G401.6 (cell line): Measurements from ENCODE around the gene PSEN2.
"Not testable (repeated sequence)": the region's sequence is repeated elsewhere in the genome, so short reads cannot be mapped to it uniquely, and the experiment has no call there.

Experiments used
- FAIRE-seq: peaks from 2 replicates; lab custom pipeline; 2012; peaks lifted over from hg19 to GRCh38; lab: Jason Lieb, UNC

PSEN2 gene

GRCh38 chr1:226919587-226919986 is 49.2 kb downstream of the PSEN2 start:
- FAIRE-seq = no peak

DNA sequence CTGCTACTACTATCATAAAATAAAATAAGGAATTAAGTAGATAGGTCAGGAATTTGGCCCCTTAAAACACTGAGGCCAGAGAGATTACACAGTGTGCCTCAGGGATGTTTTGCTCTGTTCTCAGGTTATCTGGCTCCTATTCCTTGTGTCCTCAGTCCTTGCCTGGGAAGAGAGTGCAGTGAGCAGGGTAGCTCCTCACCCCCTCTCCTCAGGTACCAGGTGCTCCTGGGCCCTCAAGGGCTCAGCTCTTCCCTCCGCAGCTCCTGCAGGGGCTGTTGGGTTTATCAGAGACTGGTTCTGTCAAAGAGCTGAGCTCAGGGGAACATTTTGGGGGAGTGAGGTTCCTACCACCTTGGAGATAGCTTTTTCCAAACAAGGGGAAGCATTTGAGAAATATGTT is 49.6 kb downstream of the PSEN2 start:
- FAIRE-seq = no peak

- FAIRE-seq = no peak
These were observed 50.1 kb downstream of the PSEN2 start for GRCh38 chr1:226920446-226920894.

DNA sequence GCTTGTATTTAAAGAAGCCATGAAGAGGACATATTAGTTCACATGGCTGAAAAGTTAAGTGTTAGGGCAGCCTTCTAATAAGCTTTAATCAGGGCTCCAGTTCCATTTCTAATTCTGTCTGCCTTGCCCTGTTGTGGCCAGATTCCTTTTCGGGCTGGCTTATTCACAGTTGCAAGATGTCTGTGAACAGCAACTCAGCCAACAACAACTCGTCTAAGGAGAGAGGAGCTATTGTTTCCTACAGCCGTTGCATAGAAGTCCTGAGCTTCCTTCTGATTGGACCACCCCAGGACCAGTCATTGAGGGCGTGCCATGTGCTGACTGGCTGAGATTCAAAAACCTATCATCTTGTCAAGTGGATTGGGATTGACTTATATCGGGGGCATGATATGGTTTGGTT is 51.1 kb downstream of the PSEN2 start:
- no peak for FAIRE-seq

- FAIRE-seq = not testable (repeated sequence)
These were observed 59.1 kb downstream of the PSEN2 start for GRCh38 chr1:226929260-226930111.

- no peak for FAIRE-seq
These were observed 64.2 kb downstream of the PSEN2 start for GRCh38 chr1:226934483-226935237.

DNA sequence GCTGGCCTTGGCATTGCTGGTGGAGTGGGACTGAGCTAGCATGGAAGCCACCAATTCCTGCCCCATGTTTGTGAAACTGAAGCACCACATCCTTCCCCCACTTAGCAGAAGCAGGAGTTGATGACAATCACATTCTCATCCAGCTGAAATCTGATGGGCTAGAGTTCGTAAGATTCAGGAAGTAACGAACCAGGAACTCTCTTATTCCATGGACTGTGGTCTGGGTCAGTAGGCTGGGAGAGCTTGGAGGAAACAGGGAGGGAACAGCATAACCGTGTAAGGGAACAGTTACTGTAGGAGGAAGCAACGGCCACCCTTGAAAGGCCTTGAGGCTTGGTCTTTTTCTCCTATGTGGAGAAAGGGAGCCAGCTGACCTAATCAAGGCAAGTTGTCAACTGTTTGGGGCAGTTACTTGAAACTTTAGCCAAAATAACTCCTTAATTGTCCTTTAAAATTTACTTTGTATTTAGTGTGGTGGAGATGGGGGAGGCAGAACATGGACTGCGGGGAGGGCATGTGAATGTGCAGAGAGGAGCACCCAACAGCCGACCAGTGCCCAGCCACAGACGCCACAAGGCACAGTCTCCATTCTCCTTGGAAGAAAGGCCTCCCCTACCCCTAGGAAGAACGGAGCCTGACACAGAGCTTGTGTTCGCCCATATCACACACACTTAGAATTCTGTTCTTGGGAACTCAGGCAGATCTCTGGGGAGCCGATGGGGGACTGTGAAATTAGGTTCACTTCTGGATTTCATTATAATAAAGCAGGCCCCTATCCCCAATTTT is 67.7 kb downstream of the PSEN2 start:
- no peak for FAIRE-seq

DNA sequence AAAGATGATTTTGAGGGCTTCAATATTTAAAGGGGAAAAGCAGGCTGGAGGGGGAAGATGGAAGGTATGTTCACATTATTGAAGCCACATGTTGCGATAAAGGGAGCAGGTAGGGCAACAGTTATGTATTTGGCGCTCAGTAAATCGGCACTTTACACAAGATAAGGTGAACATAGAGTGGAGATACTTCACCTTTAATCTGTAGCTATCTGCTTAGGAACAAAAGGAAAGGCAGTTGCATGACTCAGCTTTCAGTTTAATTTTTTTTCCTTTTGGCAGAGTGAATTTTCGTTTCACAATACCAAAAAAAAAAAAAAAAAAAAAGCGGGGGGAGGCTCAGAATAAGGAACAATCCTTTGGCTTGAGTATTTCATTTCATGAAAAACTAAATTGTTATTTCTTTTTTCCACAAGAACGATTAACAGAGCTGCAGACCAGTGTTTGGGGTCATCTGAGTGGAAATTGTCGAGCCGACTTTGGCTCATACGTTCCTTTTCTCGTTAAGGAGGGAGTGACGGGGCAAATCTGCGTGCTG is 68.6 kb downstream of the PSEN2 start:
- no peak for FAIRE-seq

DNA sequence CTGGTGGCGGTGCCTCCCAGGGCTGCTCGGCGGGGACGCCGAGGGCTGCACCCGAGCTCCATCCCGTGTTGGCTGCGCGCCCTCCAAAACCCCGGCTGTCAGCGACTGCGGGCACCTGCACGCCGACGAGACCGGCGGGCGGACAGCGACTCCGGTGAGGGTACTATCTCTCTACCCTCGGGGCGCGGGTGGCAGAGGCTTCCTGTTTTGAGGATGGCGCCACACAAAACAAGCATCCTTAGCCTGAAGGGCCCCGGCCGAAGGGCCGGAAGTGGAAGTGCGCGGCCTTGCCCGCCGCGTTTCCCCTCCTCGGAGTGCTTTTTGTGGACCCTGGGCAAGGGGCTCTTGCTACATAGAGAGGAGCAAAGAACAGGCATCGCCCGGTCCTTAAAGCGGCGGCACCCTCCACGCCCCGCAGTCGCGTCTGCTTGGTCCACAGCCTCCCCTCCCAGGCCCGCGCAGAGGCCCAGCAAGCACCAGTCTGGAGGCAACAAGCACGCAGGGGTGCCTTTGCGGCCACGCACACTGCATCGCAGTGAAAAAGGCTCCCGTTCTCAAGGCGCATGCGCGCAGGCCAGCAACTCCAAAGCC is 69.1 kb downstream of the PSEN2 start:
- FAIRE-seq = no peak

GRCh38 chr1:226940029-226940805 is 69.8 kb downstream of the PSEN2 start, which contains the start of gene COQ8A:
COQ8A (plus strand) TSS chr1:226940294; CDS start chr1:226961386, 21,092 bp downstream.
- peak; percentile 96 for FAIRE-seq

DNA sequence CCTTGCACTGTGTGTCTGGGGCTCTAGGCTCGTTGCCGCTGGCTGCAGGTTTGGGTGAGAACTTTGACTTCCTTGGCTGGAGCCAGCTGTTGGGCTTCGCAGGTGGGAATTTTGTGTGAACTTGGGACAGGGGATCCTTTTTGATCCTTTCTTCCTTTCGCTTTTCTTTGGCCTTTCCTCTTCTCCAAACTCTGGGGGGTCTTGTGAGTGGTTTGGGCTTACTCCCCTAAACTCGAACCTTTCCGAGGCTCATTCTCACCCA is 70.3 kb downstream of the PSEN2 start:
- no peak for FAIRE-seq

DNA sequence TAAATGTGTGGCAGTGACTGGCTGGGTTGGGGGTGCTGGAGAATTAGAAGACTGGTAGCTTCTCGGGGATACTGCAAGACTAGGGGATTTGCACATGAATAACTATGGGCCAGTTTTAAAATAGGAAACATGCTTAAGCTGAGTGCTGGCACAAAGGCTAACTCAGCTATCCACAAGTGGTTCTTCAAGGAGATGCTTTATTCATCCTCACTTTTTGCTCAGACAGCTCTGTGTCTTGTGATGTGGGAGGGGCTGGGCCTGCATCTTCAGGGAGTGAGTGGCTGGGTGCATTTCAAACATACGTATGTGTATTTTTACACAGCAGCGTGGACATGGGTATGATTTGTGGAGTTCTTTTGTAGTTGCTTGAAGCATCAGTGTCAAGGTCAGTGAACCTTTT is 72.0 kb downstream of the PSEN2 start:
- FAIRE-seq = no peak

GRCh38 chr1:226943156-226943555 is 72.7 kb downstream of the PSEN2 start:
- FAIRE-seq = no peak

DNA sequence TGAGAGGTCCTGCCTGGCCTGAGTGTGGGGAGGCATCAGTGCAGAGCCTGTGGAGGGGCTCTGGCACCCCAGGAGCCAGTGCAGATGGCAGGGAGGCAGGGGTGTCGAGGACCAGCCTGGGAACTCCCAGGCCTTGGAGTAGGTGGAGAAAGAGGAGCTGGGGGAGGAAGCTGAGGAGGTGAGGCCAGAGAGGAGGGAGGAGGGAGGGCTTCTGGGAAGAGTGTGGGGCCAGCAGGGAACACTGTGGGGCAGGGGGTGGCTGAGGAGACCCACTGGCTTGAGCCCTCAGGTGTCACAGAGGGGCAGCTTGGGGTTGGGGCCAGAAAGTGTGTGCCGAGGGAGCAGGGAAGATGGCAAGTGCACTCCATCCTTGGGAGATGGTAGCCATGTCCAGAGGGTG is 73.5 kb downstream of the PSEN2 start:
- FAIRE-seq = no peak

GRCh38 chr1:226945106-226945857 is 74.9 kb downstream of the PSEN2 start:
- FAIRE-seq = no peak
